ENCODE measurements around the gene DUSP5.

DUSP5 gene

DNA sequence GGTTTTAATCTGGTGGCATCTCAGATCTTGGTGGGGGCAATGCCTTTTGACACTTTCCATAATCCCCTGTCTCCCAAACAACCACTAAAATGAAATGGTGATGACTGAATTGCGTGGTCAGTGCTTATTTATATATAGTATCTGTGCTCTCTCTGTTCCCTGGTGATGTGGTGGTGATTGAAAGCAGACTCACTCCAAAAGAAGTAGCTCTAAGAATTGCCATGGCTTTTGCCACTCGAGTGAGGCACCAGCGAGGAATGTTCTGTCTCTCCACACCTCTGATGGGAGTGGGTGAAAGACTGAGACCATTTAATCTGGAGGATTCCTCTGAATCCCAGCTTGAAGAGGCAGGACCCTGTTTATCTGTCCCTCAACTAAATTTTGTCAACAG, 2.8 kb downstream of the DUSP5 start:
- DNase-seq (ENCODE audit: low read depth) = no peak

DNA sequence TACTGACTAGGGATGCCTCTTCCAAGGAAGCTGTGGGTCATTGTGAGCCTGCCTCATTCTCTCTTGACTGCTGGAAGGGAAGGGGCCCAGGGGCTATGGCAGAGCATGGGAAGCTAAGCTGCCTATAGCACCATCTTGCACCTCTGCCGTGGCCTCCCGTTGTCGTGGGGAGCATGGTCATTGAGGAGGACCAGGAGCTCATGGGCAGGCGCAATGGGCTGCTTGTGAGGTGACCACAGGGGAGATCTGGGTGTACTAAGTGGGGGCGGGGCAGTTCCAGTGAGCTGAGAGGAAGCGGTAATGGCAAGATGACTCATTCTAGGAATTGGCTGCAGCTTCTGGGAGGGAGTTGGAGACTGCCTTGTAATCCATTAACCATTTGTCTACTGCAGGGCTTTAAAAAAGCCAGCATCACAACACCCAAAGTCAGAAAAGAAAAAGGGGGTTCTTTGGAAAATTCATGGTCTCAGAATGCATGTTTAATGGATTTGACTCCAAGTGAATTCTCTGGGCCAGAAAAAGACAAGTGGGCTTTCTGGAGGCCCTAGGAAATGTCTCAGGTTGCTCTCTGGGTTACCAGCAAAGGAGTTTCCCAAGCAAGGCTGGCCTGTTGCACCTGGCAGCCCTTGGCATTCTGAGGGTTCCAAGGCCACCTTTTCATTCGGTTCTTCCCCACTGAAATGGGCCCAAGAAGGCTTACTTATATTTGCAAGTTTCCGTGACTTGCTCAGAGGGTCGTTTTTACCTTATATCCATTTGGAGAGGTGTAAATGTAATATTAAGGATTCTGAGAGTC, 3.6 kb downstream of the DUSP5 start:
- DNase-seq (ENCODE audit: low read depth) = peak; percentile 37

GRCh38 chr10:110502072-110502845, 4.6 kb downstream of the DUSP5 start:
- DNase-seq (ENCODE audit: low read depth) = no peak

DNA sequence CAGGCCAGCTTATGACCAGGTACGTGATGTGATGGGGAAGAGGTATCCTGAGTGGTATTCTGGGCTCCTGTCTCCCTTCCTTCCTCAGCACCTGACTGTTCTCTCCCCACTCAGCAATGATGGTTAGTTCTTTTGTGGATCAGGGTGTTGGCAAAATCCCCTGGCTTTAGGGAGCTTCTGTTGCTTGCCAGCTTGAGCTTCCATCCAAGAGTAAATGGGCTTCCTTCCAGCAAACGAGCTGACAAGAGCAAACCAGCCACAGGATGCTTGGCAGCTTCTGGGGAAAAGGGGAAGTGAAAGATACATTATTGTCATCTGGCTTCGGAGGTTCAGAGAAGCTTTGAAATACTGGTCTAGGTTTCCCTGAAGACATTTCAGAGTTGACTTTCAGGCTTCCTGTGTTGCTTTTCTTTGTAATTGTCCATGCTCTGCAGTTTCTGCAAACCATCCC, 5.2 kb downstream of the DUSP5 start:
- DNase-seq (ENCODE audit: low read depth) = no peak

DNA sequence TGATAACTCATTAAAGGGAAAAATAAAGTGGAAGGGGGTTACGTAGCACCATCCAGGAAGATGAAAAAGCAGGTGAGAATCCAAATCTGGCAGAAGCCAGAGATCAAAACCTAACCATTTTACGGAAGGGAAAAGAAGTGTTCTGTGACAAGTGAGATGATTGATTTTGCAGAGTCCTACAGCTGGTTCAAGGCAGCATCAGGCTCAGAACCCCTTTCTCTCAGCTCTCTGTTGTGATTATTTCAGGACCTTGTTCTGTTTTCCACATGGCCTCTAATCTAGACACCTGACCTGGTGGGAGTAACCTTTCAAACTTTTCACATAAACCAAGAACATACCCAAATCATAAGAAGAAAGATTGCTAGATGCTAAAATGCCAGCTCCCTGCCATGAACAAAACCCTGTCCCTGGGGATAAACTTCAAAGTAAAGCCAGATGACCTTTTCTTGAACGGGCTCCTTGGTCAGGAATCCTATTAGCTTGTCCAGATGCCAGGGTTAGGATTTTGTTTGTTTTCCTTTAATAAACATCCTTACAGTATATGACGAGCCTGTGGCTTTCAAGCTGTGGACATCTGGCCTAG, 5.9 kb downstream of the DUSP5 start:
- no peak for DNase-seq (ENCODE audit: low read depth)

DNA sequence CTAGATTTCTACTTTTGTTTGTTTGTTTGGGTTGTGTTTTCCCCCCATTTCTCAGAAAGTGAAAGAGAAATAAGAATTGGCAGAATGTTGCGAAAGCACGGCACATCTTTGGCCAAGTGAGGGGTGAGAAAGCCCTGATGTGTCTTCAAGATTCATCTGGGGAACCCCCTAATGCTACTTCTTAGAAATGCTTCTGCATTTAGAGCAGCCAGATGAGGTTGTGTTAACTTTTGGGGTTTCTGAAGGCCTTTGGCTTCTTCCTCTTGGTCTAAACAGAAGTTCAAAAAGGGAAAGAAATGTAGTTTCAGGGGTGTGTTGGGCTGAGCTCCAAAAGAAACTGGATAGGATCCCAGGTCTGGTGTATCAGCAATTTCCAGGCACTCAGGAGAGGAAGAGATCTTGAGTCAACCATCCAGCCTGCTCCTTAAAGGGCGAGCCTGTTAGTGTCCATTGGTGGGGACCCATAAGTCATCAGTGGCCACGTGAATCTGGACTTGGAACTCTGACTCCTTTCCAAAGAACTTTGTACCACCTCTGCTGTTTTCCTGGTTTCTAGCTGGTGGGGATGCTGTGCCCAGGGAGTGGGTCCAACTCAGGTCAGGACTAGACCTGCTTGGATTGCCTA, 6.5 kb downstream of the DUSP5 start:
- DNase-seq (ENCODE audit: low read depth) = peak; percentile 49

- DNase-seq (ENCODE audit: low read depth) = no peak
Observed at GRCh38 chr10:110505130-110505770, 7.5 kb downstream of the DUSP5 start.

GRCh38 chr10:110506448-110506847, 8.7 kb downstream of the DUSP5 start:
- no peak for DNase-seq (ENCODE audit: low read depth)

- DNase-seq (ENCODE audit: low read depth) = no peak
Observed at GRCh38 chr10:110507346-110507745, 9.6 kb downstream of the DUSP5 start.

DNA sequence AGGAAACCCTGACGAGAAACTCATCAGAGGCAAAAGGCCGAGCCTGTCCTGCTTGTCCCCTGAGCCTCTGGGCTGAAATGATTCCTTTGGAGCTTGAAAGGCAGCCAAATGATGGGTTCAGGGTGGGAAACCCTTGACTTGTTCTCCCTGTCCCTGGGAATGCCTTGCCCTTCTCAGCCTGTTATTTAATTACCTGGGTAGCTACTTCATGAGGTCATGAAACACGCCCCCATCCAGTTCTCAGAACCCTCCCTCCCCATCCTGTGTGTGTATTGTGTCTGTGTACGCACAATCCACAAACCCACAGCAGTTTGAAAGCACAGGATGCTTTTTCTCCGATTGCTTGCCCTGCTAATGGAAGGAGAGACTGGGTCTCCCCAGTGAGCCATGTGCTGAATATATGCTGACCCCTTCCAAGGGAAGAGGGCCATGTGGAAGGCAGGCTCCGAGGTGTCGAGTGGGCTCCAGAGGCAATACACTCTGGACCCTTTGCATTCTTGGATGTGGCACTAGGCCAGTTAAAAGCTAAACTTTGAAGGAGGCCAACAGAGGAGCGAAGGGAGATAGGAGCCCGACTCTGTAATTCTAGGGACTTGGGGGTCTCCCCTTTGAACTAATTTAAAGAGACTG, 10.6 kb downstream of the DUSP5 start:
- no peak for DNase-seq (ENCODE audit: low read depth)

DNA sequence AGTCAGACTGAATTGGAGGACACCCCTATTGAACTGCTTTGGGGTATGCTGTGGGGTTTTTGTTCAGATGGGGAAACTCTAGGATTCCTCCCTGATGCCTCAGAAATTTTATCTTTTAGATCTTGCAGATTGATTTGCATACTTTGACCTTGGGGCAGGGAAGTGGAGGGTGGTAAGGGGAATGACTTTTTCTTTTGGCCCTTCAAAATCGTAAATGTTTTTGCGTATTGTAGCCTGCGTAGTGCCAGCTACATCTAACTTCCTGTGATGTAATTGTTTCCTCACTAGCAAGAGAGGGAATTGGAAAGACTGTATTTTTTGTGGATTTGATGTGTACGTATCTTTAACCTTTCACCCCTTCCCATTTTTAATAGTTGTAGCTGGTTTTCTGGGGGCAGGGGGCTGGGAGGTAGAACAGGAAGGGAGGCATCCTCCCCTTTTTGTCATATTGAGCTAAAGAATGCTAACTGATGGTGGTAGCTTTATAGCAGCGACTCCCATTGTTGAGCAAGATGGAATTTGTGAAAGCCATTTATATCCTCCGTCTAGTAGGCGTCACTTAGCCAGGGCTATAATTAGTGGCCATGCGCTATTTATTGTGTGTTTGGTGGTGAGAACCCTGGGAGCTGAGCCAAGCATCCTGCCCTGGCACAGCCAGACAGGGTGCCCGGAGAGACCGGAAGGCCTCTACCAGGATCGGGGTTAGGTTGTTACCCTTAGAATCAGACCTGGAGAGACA, 11.3 kb downstream of the DUSP5 start:
- DNase-seq (ENCODE audit: low read depth) = no peak

GRCh38 chr10:110509560-110509959, 11.9 kb downstream of the DUSP5 start:
- no peak for DNase-seq (ENCODE audit: low read depth)

DNA sequence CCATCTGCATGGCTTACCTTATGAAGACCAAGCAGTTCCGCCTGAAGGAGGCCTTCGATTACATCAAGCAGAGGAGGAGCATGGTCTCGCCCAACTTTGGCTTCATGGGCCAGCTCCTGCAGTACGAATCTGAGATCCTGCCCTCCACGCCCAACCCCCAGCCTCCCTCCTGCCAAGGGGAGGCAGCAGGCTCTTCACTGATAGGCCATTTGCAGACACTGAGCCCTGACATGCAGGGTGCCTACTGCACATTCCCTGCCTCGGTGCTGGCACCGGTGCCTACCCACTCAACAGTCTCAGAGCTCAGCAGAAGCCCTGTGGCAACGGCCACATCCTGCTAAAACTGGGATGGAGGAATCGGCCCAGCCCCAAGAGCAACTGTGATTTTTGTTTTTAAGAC, 12.4 kb downstream of the DUSP5 start:
- DNase-seq (ENCODE audit: low read depth) = no peak

DNA sequence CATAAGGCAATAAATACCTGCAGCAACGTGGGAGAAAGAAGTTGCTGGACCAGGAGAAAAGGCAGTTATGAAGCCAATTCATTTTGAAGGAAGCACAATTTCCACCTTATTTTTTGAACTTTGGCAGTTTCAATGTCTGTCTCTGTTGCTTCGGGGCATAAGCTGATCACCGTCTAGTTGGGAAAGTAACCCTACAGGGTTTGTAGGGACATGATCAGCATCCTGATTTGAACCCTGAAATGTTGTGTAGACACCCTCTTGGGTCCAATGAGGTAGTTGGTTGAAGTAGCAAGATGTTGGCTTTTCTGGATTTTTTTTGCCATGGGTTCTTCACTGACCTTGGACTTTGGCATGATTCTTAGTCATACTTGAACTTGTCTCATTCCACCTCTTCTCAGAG, 13.0 kb downstream of the DUSP5 start:
- DNase-seq (ENCODE audit: low read depth) = no peak

DNA sequence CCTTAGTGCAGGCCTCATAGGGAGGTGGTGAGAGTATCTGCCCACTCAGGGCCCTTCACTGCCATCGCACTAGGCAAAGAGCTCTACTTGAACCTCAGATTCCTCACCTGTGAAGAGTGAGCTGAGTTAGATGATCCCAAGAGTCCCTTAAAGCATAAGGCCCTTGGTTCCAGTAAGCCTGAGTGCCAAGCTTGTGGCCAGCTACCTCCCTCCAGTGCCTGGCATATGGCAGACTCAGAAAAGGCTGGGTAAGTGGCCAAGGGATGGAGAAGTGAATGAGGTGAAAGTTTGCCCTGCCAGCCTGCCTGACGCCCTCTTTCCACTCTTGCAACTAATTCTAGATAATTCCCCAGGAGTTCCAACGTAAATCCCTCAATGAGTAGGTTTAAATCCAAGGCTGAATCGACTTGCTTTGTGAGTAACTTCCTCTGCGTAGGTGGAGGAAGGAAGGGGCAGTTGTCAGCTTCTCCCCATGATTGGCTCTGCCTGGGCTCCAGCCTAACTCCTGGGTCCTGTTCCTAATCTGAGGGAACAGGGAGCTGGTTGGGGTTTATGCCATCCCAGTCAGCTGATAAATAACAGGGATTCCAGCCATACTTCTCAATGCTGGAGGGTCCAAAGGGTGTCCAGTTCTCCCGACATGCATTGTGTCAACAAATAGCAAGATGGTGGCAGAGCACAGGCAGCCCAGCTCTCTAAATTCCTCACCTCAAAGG, 14.2 kb downstream of the DUSP5 start:
- no peak for DNase-seq (ENCODE audit: low read depth)

DNA sequence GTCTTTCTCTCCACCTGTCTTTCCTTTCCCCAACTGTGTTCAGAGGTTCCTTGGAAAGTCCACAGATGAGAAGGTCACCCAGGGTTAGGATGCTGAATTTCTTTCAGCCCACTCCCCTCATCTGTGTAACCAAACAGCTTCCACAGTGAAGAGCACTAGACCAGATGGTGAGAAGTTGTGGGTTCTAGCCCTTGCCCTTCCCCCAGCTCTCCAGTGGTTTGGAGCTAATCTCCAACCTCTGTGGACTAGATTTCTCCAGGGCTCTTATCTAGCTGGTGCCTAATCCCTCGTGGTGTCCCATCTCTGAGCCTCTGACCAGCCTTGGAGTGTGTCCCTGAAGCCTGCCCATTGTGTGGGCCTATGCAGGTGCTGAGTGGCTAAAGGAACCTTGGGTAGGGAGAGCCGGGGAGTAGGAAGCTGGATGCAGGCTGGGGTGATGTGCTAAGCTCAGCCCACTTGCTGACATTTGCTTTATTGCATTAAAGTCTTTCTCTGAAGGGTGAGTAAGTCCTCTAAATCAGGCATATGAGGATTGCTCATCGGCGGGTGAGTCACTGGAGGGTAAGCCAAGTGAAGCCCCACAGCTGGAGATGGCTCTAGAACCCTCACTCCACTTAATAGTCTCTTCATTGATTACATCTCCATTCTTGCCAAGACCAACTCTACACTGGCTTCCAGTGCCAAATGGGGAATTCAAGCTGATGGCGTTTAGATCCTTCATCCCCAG, 14.9 kb downstream of the DUSP5 start:
- peak; percentile 39 for DNase-seq (ENCODE audit: low read depth)

GRCh38 chr10:110513949-110514348, 16.2 kb downstream of the DUSP5 start:
- DNase-seq (ENCODE audit: low read depth) = no peak

GRCh38 chr10:110514848-110515247, 17.1 kb downstream of the DUSP5 start:
- no peak for DNase-seq (ENCODE audit: low read depth)

GRCh38 chr10:110516815-110517492, 19.2 kb downstream of the DUSP5 start:
- DNase-seq (ENCODE audit: low read depth) = no peak

All from activated gamma-delta T cell treated with anti-CD3 and anti-CD28 coated beads, Interleukin-2, amount 50 U/mL, for 16 hours (primary cell).